ENCODE data around the gene AUNIP.
"Not testable (repeated sequence)": the region's sequence is repeated elsewhere in the genome, so short reads cannot be mapped to it uniquely, and the experiment has no call there.

Gene AUNIP

DNA sequence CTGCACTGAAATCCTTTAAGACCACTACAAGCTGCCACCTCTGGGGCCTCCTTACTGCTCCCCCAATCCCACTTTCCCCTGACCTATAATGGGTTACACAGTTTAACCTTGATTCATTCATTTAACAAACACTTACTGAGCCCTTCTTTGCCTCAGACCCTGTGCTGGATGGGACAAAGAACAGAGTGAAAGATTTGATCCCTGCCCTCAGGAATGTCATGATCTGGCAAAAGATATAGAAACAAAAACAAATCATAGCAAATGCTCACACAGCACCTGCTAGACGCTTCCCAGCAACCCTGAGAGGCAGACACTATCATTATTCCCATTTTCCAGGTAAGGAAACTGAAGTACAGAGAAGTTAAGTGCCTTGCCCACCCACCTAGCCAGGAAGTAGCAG, 7.0 kb upstream of the AUNIP start:
- DNase-seq (ENCODE audit: low read depth in 2 of 2) = no peak

DNA sequence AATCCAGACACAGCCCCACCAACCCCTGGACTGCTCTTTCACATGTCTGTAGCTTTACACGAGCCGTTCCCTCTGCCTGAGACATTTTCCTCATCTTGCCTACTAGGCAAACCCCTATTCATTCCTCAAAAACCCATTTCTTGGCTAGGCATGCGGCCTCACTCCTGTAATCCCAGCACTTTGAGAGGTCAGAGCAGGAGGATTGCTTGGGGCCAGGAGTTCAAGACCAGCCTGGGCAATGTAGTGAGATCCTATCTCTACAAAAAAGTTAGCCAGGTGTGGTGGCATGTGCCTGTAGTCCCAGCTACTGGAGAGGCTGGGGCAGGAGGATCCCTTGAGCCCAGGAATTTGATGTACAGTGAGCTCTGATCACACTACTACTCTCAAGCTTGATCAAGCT, 5.2 kb upstream of the AUNIP start:
- no peak for DNase-seq (ENCODE audit: low read depth in 2 of 2)

DNA sequence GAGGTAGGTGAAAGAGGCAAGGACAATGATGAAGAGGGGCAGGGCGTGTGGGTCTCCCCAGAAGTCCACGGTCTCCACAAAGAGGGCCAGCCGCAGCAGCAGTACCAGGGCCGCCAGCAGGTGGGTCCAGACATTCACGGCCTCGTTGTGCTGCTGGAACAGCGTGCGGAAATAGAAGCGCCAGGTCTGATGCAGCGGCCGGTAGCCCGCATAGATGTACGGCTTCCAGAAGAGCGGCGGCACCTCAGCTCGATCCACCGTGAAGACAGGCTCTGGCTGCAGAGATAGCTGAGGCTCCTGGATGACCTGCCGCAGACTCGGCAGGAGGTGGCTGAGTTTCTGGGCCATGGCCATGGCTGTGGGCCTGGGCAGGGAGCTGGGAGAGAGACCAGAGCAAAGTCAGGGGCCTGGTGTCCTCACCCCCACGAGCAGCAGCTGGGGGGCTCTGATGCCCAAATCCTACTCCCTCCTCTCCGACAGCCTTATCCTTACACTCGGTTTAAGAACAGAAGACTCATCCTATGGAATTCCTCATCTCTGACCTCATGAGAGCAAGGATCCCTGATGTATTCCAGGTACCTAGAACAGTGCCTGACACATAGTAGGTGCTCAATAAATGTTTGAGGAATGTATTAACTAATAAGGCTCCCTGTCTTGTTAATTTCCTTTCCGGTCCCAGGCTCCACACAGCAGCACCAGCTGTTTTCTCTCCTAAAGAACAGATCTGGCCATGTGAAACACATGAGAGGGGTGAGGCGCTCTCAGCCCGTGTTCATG, 4.4 kb upstream of the AUNIP start:
- DNase-seq (ENCODE audit: low read depth in 2 of 2) = no peak

DNA sequence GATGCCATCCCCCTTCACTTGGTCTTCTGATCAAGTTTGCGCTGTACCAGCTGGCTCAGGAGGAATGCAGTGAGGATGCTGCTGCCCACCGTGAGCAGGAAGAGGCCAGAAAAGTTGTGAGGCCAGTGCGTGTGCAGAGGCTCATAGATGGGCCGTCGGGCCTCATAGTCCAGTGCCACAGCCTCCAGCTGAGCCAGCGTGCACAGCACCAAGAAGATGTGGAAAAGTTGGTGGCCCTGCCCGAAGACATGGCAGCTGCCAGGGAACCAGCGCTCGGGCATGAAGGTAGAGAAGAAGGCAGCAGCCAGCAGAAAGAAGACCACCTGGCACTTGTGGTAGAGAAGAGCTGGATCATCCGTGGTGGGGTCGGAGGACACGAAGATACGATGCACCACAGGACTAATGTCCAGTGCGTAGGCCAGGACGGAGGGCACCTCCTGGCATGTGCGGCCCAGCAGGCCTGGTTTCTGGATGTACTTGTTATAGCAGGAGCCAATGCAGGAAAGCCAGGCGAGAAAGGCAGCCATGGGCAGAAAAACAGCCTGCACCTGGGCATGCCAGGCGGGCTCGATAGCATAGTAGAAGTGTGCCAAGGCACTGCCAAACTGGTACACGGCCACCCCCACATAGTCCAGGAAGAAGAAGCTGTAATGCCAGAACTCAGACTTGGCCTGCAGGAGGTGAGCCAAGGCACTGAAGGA, 3.7 kb upstream of the AUNIP start:
- no peak for DNase-seq (ENCODE audit: low read depth in 2 of 2)

- DNase-seq (ENCODE audit: low read depth in 2 of 2) = no peak
These were observed 2.3 kb upstream of the AUNIP start for GRCh38 chr1:25861316-25862286.

- DNase-seq (ENCODE audit: low read depth in 2 of 2) = no peak
These were observed 763 bp downstream of the AUNIP start for GRCh38 chr1:25858494-25858893.

GRCh38 chr1:25856856-25857255, 2.4 kb downstream of the AUNIP start:
- no peak for DNase-seq (ENCODE audit: low read depth in 2 of 2)

- no peak for DNase-seq (ENCODE audit: low read depth in 2 of 2)
These were observed 4.7 kb downstream of the AUNIP start for GRCh38 chr1:25854554-25854953.

DNA sequence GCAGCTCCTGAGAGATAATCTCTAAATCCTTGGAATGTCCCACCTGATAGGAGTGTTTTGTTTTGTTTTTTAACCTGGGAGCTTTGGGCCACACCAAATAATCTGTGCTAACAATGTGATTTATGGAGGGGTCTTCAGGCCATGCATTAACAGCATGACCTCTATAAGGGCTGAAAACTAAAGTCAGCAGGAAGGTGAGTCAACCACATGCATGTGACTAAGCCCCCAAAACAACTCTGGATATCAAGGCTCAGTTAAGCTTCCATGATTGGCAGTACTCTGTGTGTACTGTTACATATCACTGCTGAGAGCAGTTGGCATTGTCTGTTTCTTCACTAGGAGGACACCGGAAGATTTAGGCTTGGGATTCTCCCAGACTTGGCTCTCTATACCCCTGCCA, 10.7 kb downstream of the AUNIP start:
- no peak for DNase-seq (ENCODE audit: low read depth in 2 of 2)

DNA sequence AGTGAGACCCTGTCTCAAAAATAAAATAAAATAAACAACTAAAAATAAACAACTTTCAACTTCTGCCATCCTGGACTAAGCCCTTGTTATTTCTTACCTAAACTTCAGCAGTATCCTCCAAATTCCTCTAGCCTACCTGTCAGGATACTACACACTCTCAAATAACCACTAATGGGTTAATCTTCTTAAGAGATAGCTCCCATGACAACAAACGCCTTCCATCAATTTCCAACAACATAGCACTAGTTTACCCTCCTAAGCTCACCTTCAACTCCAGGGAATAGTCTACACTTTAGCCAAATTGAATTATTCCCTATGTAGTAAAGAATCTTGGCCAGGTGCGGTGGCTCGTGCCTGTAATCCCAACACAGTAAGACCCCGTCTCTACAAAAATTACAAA, 11.3 kb downstream of the AUNIP start:
- DNase-seq (ENCODE audit: low read depth in 2 of 2) = no peak

DNA sequence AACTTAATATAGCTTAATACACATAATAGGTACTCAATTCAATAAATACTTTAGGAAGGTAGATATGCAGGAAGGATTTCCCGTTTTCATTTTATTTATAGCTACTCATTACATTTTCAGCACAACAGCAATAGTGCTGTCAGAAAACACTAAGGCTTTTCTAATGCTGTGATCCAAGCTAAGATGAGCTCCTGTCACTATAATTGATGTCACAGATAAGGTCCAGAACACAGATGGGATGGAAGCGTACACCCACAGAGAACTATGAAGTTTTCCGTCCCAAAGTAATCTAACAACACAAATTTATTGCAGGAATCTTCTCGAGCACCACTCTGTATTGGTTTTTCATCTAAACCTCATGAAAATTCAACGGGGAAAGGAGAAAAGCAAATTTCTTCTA, 13.6 kb downstream of the AUNIP start:
- DNase-seq (ENCODE audit: low read depth in 2 of 2) = no peak

DNA sequence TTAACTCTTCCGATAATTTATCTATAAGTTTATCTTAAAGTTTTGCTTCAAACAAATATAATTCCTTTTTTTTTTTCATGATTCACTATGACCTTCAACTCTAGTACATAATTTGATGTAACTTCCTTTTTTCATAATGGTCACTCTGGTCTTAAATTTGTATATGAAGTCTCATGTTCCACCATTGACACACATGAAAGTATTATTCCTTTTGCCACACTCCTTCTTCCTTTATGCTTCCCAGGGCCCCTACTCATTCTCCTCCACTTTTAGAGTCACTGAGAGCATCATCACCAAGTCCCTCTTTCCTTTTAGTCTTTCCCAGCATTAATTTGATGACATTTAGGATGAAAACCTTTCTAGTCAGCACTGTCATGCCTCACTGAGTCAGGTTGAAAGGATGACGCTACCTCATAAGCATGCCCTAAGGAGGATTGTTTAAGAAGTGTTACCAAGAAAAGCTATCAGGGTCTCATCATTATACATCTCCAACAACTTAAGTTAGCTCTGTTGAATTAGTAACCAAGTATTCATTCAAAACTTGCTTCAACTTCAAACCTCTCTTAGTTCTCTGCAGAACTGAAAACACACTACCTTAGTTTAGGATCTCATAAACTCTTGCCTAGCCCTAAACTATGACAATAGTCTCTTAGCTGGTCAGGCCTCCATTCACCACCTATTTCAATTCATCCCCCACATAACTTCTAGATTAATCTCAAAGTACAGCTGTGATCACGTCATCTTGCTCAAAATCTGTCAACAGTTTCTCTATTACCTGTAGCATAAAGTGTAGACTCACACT, 14.5 kb downstream of the AUNIP start:
- no peak for DNase-seq (ENCODE audit: low read depth in 2 of 2)

DNA sequence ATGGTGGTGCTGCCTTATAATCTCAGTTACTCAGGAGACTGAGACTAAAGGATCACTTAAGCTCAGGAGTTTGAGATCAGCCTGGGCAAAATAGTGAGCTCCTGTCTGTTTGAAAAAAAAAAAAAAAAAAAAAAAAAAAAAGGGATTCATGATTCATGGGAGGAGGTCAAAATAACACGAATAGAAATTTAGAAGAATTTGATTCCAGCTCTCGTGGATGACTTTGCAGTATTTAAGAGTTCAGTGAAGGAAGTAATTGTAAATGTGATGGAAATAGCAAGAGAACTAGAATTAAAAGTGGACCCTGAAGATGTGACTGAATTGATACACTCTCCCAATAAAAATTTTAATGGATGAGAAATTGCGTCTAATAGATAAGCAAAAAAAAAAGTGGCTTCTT, 15.8 kb downstream of the AUNIP start:
- no peak for DNase-seq (ENCODE audit: low read depth in 2 of 2)

DNA sequence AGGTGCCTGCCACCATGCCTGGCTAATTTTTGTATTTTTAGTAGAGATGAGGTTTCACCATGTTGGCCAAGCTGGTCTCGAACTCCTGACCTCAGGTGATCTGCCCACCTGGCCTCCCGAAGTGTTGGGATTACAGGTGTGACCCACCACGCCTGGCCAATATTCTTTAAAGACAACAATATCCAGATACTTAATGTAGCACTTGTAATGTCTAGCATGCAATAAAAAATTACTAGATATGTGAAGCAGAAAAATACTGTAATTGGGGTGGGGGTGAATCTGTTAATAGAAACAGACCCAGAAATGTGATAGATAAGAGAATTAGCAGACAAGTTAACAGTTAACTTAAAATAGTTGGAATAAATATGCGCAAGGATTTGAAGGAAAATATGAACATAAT, 19.4 kb downstream of the AUNIP start:
- not testable (repeated sequence) for DNase-seq (ENCODE audit: low read depth in 2 of 2)

- no peak for DNase-seq (ENCODE audit: low read depth in 2 of 2)
These were observed 21.9 kb downstream of the AUNIP start for GRCh38 chr1:25837262-25837875.

DNA sequence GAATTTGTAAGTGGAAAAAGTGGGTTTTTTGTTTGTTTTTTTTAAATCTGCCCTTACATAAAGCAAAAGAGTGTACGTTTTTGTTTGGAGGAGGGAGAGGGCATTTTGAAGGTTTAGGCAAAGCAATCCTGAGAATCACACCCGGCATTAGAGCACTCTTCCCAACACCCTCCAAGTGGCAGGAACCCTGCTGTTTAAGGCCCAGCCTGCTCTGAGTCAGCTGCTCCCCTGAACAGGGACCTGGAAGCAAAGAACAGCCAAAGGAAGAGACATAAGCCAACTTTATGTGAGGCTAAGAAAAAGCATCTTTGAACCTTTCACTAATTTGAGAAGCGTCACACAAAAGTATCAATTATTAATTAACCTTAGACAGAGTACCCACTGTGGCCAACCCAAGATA, 22.6 kb downstream of the AUNIP start:
- no peak for DNase-seq (ENCODE audit: low read depth in 2 of 2)

DNA sequence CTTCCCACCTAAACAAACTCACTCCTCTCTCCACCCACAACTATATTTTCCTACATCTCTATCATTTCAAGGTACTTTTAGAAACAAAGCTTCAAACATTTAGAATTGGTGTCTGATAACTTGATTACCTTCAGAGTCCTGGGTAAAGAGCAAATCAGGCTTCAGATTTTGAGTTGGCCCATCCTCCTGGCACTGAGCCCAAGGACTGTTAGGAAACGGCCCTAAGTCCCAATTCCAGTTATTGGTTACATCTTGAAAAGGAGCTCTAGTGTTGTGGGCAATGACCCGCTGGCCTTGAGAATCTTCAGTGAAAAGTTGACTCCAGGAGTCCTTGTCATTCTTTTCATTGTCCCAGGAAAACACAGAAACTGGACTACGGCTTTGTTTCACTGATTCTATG, 24.4 kb downstream of the AUNIP start:
- no peak for DNase-seq (ENCODE audit: low read depth in 2 of 2)

GRCh38 chr1:25833158-25833557, 26.1 kb downstream of the AUNIP start:
- no peak for DNase-seq (ENCODE audit: low read depth in 2 of 2)

DNA sequence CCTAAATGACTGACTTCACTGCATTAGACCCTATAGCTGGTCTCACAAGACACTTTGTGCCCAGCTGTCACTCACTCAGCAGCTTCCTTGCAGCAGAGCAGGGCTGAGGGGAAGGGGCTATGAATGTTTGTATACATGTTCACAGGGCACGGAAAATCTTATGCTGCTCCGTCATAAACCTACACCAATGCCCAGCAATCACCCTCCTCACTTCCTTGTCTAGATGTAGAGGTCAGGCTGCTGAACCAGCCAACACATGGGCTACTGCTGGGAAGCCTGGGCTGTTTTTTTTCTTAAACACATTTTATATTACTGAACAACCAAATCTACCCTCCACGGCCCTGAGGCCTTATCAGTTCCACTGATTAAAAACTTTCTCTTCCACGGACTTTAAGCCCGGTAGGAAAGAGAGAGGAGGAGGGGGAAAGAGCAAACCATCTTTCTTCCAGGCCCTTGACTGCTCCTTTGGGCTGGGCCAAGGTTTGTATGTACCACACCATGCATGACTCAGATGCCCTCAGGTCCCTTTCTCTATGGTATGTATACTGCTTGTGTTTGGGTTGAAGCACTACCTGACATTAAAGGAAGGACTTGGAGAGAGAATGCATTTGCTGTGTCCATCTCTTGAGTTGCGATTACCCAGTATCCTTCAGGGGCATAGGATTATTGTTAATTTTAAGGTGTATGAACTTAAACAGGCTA, 26.8 kb downstream of the AUNIP start:
- no peak for DNase-seq (ENCODE audit: low read depth in 2 of 2)

DNA sequence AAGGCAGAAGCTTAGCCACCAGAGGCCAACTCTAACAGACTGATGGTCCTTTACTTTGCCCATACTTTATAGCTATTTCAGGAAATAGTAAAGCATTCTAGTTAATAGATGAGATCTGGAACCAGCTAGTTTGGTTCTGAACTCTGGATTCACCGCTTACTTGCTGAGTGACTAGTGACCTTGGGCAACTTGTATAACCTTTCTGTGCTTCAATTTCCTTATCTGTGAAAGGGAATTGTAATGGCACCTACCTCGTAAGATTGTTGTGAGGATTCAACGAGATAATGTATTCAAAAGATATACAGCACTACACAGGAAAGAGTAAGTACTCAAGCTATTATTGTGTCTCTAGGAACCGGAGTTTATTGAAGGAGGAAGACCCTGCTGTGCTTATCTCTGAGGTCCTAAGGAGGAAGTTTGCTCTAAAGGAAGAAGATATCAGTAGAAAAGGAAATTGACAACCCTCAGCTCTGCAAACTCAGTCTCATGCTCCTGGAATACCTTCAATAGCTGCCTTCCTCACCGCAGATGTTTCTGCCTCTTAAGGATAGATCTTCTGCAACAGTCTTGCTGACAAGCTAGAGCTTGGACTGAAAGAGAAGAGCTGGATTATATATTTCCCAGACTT, 27.6 kb downstream of the AUNIP start:
- no peak for DNase-seq (ENCODE audit: low read depth in 2 of 2)

All from stimulated activated CD4-positive, alpha-beta T cell treated with anti-CD3 and anti-CD28 coated beads, Interleukin-1b, Interleukin-23, amount 100 ng/mL, for 4 hours (primary cell).